Epidermal melanocyte (primary cell): Measurements from ENCODE around the gene TBC1D16.

Experiments
- DNase-seq: peaks from one replicate; pipeline ENCODE4 v3.0.0; 2011; ENCODE audit warnings: low spot score; ENCODE audit not compliant: insufficient read length

The TBC1D16 gene

GRCh38 chr17:80025140-80025539 is 10.5 kb downstream of the TBC1D16 start:
- DNase-seq: no peak

DNA sequence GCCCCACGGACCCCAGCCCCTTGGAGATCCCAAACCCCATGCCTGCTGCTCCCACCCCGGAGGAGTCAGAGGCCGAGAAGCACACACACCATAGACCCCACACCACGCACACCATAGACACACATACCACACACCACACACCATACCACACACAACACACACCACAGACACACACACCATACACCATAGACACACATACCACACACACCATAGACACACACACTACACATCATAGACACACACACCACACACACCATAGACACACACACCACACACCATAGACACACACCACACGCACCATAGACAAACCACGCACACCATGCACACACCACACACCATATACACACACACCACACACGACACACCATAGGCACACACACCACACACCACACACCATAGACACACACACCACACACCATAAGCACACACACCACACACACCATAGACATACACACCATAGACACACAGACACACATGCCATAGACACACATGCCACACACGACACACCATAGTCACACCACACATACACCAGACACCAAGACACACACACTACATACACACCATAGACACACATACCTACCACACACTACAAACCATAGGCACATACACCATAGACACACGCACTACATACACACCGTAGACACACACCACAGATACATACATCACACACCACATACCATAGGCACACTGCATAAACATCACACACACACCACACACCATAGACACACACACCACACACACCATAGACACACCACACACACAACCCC is 11.3 kb downstream of the TBC1D16 start:
- no peak for DNase-seq

GRCh38 chr17:80023481-80024205 is 12.0 kb downstream of the TBC1D16 start:
- DNase-seq: no peak

DNA sequence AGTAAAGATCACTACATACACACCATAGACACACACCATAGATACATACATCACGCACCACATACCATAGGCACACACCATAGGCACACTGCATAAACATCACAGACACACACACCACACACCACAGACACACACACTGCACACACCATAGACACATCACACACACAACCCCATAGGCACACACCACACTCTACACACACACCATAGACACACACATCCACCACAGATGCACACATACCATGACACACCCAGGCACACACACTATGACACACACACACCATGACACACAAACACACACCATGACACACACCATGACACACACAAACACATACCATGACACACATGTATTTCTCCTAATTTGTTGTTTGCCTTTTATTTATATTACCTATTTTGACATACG is 14.1 kb downstream of the TBC1D16 start:
- no peak for DNase-seq

DNA sequence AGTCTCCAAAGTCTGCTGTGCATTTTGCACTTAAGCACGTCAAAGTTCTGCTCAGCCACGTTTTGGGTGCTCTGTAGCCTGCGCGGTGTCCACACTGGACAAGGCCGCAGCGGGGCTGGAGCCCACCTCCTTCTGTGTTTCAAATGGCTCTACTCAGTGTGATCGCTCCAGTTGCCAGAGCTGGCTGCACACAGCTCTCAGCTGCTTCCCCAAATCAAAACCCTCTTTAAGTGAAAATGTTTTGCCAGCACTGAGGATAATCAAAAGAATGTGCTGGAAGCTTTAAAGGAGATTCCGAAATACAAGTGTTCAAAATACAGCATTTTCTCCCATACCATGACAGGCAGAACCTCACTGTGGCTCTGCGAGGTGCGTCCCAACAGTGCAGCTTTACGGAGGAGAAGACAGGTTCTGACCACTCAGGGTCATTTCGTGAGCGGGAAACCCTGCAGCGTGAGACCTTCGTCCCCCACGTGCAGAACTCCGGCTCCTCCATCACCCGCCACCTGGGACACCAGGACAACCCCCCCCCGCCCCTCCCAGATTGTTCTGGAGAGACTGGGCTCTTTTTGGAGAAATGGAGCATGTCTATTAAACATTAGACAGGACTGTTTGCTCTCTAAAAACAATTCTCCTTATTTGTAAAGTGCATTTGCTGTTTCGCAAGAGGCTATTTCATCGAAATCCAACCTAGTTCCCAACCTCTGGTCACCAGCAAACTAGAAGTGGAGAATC is 16.6 kb downstream of the TBC1D16 start:
- DNase-seq: no peak

DNA sequence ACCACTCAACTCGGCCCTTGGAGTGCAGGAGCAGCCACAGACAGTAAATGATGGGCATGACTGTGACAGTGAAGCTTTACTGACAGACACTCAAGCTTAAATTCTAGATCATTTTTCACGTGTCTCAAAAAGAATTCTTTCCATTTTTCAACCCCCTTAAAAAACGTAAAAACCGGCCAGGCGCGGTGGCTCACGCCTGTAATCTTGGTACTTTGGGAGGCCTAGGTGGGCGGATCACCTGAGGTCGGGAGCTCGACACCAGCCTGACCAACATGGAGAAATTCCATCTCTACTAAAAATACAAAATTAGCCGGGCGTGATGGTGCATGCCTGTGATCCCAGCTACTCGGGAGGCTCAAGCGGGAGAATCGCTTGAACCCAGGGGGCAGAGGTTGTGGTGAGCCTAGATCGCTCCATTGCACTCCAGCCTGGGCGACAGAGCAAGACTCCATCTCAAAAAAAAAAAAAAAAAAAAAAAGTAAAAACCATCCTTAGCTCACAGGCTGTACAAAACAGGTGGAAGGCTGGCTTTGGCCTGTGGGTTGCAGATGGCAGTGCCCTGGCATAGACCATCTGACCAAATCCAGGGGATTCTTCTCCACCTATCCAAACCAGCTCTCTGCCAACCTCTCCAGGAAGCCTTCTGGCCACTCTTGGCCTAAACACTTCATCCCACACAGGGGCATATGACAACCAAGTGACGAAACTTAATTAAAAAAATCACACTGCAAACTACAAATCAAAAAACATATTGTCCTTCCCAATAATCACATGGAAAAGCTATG is 18.3 kb downstream of the TBC1D16 start:
- DNase-seq: no peak

GRCh38 chr17:80012765-80013741 is 22.6 kb downstream of the TBC1D16 start:
- DNase-seq: no peak

GRCh38 chr17:80011989-80012555 is 23.6 kb downstream of the TBC1D16 start:
- no peak for DNase-seq

- DNase-seq: no peak
Observed at GRCh38 chr17:80010283-80010858, 25.3 kb downstream of the TBC1D16 start.

DNA sequence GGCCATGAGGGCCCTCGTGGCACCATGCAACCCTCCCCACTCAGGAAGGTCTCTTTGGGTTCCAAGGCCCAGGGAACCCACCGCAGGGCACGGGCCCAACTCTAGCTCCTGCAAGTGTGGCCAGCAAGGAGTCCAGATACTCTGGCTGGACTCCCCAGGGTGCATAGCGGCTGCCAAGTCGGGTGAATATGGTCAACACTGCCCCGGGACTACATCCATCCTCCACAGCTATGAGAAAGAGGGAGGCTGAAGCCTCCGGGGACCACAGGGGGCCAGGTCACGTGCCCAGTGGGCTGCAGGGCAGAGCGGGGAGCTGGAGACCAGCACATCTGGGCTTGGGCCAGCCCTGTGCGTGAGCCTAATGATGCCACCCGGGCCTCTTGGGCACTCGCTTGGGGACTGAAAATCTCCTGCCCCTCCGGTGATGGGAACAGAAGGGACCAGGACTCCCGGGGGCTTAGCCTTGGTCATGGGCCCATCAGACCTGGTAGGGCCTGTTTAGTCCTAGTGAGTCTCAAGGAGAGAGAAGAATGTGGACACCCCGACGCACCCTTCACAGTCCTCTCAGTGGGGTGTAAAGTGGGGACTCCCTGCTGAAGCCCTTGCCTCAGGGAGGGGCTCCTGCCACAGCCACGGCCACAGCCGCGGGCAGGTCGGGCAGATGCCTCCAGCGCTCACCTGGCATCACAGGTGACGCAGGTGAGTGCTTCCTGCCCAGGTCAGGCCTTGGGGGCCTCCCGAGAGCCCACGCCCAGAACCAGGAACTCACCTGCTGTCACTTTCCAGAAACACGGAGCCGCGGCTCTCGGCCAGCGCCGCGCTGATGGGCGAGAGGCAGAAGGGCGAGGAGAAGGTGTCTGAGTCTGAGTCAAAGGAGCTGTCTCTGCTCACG is 26.0 kb downstream of the TBC1D16 start:
- DNase-seq: no peak

DNA sequence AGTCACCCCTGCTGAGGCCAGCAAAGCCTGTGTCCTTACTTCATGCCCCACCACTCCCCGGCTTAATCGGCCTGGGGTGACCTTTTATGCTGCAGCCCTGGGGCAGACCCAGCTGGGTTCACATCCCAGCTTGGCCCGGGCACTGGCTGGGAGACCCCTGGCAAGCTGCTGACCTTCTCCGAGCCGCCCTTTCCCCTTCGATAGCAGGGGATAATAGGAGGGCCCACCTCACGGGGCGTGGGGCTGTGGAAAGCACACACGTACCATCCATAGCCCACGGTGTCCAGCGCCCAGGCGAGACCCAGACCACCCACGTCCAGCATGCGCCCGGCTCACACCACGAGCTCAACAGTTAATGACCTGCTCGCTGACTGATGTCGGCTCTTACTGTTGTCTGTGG is 26.8 kb downstream of the TBC1D16 start:
- no peak for DNase-seq

- peak; percentile 81 for DNase-seq
Observed at GRCh38 chr17:80008383-80008840, 27.3 kb downstream of the TBC1D16 start.

- no peak for DNase-seq
Observed at GRCh38 chr17:80007939-80008338, 27.7 kb downstream of the TBC1D16 start.

DNA sequence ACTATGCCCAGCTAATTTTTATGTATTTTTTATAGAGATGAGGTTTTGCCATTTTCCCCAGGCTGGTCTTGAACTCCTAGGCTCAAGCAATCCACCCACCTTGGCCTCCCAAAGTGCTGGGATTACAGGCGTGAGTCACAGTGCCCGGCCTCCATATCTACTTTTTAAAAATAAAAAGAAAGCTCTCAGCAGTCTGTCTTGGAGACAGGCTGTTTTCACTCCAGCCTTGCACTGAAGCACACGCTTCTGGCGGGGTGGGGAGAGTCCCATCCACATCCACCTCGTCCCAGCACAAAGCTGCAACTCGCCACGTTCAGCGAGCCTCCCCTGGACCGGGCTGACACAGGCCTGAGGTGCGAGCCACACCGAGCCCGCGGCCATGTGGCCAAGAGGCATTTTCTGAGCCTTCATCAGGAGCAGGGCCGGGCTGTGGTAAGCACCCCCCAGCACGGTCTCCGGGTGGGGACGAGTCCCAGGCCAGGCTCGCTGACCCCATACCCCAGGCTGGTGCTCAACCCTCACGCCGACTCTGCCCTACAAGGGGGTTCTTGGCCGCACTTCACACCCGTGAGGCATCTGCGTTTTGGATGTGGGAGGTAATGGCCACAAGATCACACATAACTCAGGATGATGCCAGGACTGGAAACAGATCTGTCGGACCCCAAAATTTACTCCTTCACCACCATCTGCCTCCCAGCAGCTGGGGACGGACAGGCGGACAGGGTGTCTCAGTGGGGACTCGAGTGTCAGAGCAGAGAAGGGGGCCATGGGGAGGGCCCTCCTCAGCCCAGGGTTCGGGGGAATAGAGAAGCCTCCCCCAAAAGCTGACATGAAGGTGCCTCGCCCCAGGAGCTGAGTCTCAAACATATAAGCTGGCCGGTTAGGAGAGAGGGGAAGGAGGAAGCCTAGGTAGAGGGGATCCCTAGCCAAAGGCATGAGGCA is 28.6 kb downstream of the TBC1D16 start:
- DNase-seq: no peak

- DNase-seq: no peak
Observed at GRCh38 chr17:80006339-80006720, 29.3 kb downstream of the TBC1D16 start.

DNA sequence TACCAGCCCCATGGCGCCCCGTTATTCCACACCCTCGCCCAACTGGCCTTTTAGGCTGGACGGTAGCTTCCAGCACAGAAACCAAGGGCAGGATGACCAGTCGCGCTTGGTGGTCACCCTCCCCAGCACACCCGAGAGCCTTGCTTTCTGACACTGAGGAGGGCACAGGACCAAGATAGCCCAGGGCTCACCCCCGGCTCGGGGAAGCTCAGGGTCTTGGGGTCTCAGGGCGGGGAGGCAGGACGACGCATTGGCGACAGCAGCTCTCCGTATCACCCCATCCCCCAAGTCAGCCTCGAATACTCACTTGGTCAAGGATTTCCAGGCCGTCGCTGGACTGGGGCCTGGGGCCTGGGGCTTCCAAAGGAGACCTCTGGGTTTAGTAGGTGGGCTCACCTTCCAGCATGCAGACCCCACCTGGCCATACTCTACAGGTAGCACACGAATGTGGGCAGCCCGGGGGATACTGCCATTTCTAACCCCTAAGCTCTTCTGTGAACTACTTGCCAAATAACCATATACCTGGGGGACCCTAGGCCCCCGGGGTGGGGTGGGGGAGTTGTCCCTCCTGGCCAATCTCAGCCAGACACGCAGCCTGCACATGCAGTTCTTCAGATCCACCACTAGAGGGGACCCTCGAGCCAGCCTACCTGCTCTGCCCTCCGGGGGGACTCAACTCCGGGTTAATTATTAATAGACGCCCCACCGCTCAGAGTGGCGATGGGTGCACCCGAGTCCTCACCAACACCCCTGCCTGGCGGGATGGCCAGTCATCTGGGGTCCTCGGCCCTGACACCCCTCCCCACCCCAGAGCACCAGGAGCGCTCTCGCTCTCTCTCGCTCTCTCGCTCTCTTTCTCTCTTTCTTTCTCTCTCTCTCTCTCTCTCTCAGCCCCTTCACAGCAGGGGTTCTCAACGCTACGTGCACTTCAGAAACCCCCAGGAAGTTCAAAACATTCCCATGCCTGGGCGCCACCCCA is 30.0 kb downstream of the TBC1D16 start:
- DNase-seq: peak; percentile 94
